Smooth muscle cell (in vitro differentiated cells): ENCODE results near the gene PDPK1. TPM values are rescaled to one million over a fixed set of nuclear protein-coding genes. Genes with fewer than 3 reads are reported as not detected.
"Not testable (repeated sequence)": the region's sequence is repeated elsewhere in the genome, so short reads cannot be mapped to it uniquely, and the experiment has no call there.

Experiments
- DNase-seq: peaks from one replicate; lab custom pipeline; 2025; ENCODE audit not compliant: unreplicated experiment; lab: John Stamatoyannopoulos, UW
- H2AFZ ChIP-seq: fragments of 200-600 bp; sonication (generic); 2 replicates; pipeline ENCODE4 v1.6.0; 2016; ENCODE audit warnings: antibody characterized with exemption, low read depth, mild to moderate bottlenecking
- H3F3A ChIP-seq: fragments of 200-600 bp; sonication (generic); 2 replicates; pipeline ENCODE4 v1.6.0; 2017; ENCODE audit warnings: antibody characterized with exemption, low read depth
- H3K27ac ChIP-seq: fragments of 200-600 bp; sonication (generic); 2 replicates; pipeline ENCODE4 v1.5.1; 2016; ENCODE audit warnings: low read depth, mild to moderate bottlenecking
- H3K27me3 ChIP-seq: fragments of 200-600 bp; sonication (generic); 2 replicates; pipeline ENCODE4 v1.6.1; 2016; ENCODE audit warnings: low read depth, mild to moderate bottlenecking
- H3K36me3 ChIP-seq: fragments of 200-600 bp; sonication (generic); 2 replicates; pipeline ENCODE4 v1.5.1; 2016; ENCODE audit warnings: low read depth
- H3K4me1 ChIP-seq: fragments of 200-600 bp; sonication (generic); 2 replicates; pipeline ENCODE4 v1.5.1; 2016; ENCODE audit warnings: low read depth
- H3K4me2 ChIP-seq: fragments of 200-600 bp; sonication (generic); 2 replicates; pipeline ENCODE4 v1.6.0; 2016; ENCODE audit warnings: mild to moderate bottlenecking
- H3K4me3 ChIP-seq: fragments of 200-600 bp; sonication (generic); 2 replicates; pipeline ENCODE4 v1.5.1; 2016; ENCODE audit warnings: mild to moderate bottlenecking
- H3K79me2 ChIP-seq: fragments of 200-600 bp; sonication (generic); 2 replicates; pipeline ENCODE4 v1.6.0; 2016; ENCODE audit warnings: low read depth, mild to moderate bottlenecking
- H3K9ac ChIP-seq: fragments of 200-600 bp; sonication (generic); 2 replicates; pipeline ENCODE4 v1.6.0; 2016; ENCODE audit warnings: low read depth
- H3K9me3 ChIP-seq: fragments of 200-600 bp; sonication (generic); replicated peaks from 2 replicates; pipeline ENCODE4 v1.5.1; 2016; ENCODE audit warnings: low read depth
- H4K20me1 ChIP-seq: fragments of 200-600 bp; sonication (generic); 2 replicates; pipeline ENCODE4 v1.6.0; 2016; ENCODE audit warnings: low read depth
- CTCF ChIP-seq: fragments of 200-600 bp; sonication (generic); IDR thresholded peaks from 2 replicates; pipeline ENCODE4 v1.5.1; 2017; ENCODE audit warnings: borderline replicate concordance, mild to moderate bottlenecking, antibody characterized with exemption; ENCODE audit not compliant: insufficient read depth, poor library complexity, severe bottlenecking
- WGBS: methylation state at CpG from one replicate; pipeline ENCODE4 v1.1.7; 2016; ENCODE audit warnings: low lambda C conversion rate; 5-methylcytosine and 5-hydroxymethylcytosine counted together
- polyA plus RNA-seq: library from polyadenylated mRNA; unstranded; fragments of >200 nt; fragmentation: Nextera tagmentation; extraction: Ambion mirVana; gene quantifications from 2 replicates; pipeline ENCODE4 v1.2.1, GENCODE V29; 2016
- total RNA-seq: library from RNA; depleted of rRNA; stranded (reverse); fragments of >200 nt; gene quantifications from 2 replicates; pipeline ENCODE4 v1.2.3, GENCODE V29; 2014

The PDPK1 gene
- total and polyA plus RNA-seq, 2 experiments from 2014 or later: 16.4 to 23.8 TPM

- H3K36me3 ChIP-seq, H3K4me3 ChIP-seq, H4K20me1 ChIP-seq, DNase-seq, H3K27ac ChIP-seq, H2AFZ ChIP-seq, H3K4me1 ChIP-seq, H3F3A ChIP-seq, H3K27me3 ChIP-seq, H3K4me2 ChIP-seq, H3K9ac ChIP-seq, H3K9me3 ChIP-seq: not testable (repeated sequence)
- WGBS: 94% methylated on average over 7 of the region's 7 CpGs
- H3K79me2 ChIP-seq: peaks cover 11% of the 10 kb centered on the region
These were observed 64.4 kb downstream of the PDPK1 start for GRCh38 chr16:2602175-2602574.

GRCh38 chr16:2603165-2604015, 65.6 kb downstream of the PDPK1 start:
- peak overlapping the region; percentile 86 for H3K4me2 ChIP-seq

GRCh38 chr16:2604016-2604369, 66.2 kb downstream of the PDPK1 start:
- H3K27me3 ChIP-seq, DNase-seq, H4K20me1 ChIP-seq, H3K9me3 ChIP-seq, H3K4me1 ChIP-seq, H3K36me3 ChIP-seq, H3F3A ChIP-seq: not testable (repeated sequence)
- Histone ChIP-seq H3K9ac (peak overlapping the region; percentile 93), H3K27ac (peak overlapping the region; percentile 80), H3K4me2 (peak overlapping the region; percentile 86), H3K4me3 (peak overlapping the region; percentile 72), H2AFZ (peak overlapping the region; percentile 3), H3K79me2 (peaks cover 19% of the 10 kb centered on the region)
- WGBS: 3% methylated on average over 12 of the region's 12 CpGs

More at GRCh38 chr16:2603165-2604015, 65.6 kb downstream of the PDPK1 start:
- no peak for TF ChIP-seq CTCF
- Histone ChIP-seq H2AFZ (peak overlapping the region; percentile 3), H3K4me1 (no peaks in the 10 kb centered on the region), H3K9me3 (no peaks in the 10 kb centered on the region), H3K79me2 (peaks cover 19% of the 10 kb centered on the region), H3F3A (peaks cover 3% of the 10 kb centered on the region), H3K9ac (peak overlapping the region; percentile 93), H3K36me3 (no peaks in the 10 kb centered on the region), H3K27me3 (no peaks in the 10 kb centered on the region), H3K4me3 (peak overlapping the region; percentile 72), H3K27ac (peak overlapping the region; percentile 80), H4K20me1 (peaks cover 8% of the 10 kb centered on the region)
- under 1% methylated on average over 58 of the region's 58 CpGs for WGBS
- peak; percentile 81 for DNase-seq

GRCh38 chr16:2606820-2607219, 69.0 kb downstream of the PDPK1 start:
- Histone ChIP-seq H3K79me2 (peaks cover 28% of the 10 kb centered on the region), H4K20me1 (peaks cover 20% of the 10 kb centered on the region)
- H3K27ac ChIP-seq, H2AFZ ChIP-seq, H3F3A ChIP-seq, H3K9me3 ChIP-seq, H3K27me3 ChIP-seq, H3K36me3 ChIP-seq, H3K4me1 ChIP-seq, DNase-seq, H3K4me2 ChIP-seq, H3K4me3 ChIP-seq, H3K9ac ChIP-seq: not testable (repeated sequence)
- no CpG with 5 or more reads among the region's 8 CpGs for WGBS

GRCh38 chr16:2609345-2609744, 71.5 kb downstream of the PDPK1 start:
- H4K20me1 ChIP-seq: peaks cover 20% of the 10 kb centered on the region
- not testable (repeated sequence) for H3K9me3 ChIP-seq, H3F3A ChIP-seq, H3K4me2 ChIP-seq, H3K4me3 ChIP-seq, DNase-seq, H3K4me1 ChIP-seq, H3K27me3 ChIP-seq, H3K9ac ChIP-seq, H3K27ac ChIP-seq, H3K36me3 ChIP-seq, H2AFZ ChIP-seq
- 77% methylated on average over 4 of the region's 11 CpGs for WGBS
- H3K79me2 ChIP-seq: peaks cover 25% of the 10 kb centered on the region
